HCT116 (cell line): ENCODE results near the gene ELMOD2. TPM values are rescaled to one million over a fixed set of nuclear protein-coding genes. Genes with fewer than 3 reads are reported as not detected.

Experiments used
- ATAC-seq: fragments of 200-7000 bp; cut with Tn5 transposase; 2 replicates; pipeline ENCODE4 v1.9.1; 2020; ENCODE audit warnings: mild to moderate bottlenecking, moderate library complexity
- BruUV-seq: library from RNA; stranded (reverse); fragments of 400-500 nt; replicated peaks from 2 replicates; lab custom pipeline; 2021; lab: Mats Ljungman, UMichigan
- CTCF ChIA-PET: fragments of 300-600 bp; sonication (Branson Sonifier 250); formaldehyde crosslinking; loops from one replicate; lab custom pipeline; 2021; ENCODE audit warnings: antibody characterized with exemption; lab: Charles Lee
- POLR2A ChIA-PET: fragments of 300-600, 350-600 bp; sonication (Branson Sonifier 250); formaldehyde crosslinking; loops from one replicate; lab custom pipeline; 2021; ENCODE audit warnings: antibody characterized with exemption; lab: Charles Lee
- RAD21 ChIA-PET, 2 experiments: fragments of 300-600 bp; sonication (Branson Sonifier 250); formaldehyde crosslinking; loops; one replicate each; lab custom pipeline; 2023; ENCODE audit warnings: low total read pairs in 2 of 2; ENCODE audit not compliant: uncharacterized antibody in 2 of 2, unreplicated experiment in 2 of 2, low non-redundant PET in 1 of 2; lab: Charles Lee
- DNase-seq: peaks from one replicate; pipeline ENCODE4 v3.0.0-alpha.2; 2010; ENCODE audit warnings: low read depth, low spot score
- H2AFZ ChIP-seq: fragments of 200-600 bp; shearing (Covaris generic), sonication (generic); 2 replicates; pipeline ENCODE4 v1.6.1; 2017; ENCODE audit warnings: low read depth, mixed run types, mixed read lengths, antibody characterized with exemption, low read length; ENCODE audit not compliant: poor library complexity, severe bottlenecking
- H3K27ac ChIP-seq: 2 replicates; pipeline ENCODE4 v1.5.1; 2012; ENCODE audit warnings: low read depth, low read length
- H3K27me3 ChIP-seq: fragments of 200-600 bp; sonication (generic); 2 replicates; pipeline ENCODE4 v1.6.1; 2016; ENCODE audit warnings: mixed run types, low read length, mixed read lengths; ENCODE audit not compliant: insufficient read depth
- H3K36me3 ChIP-seq, 2 experiments: fragments of 200-500 bp in 1 of 2; fragments of 200-600 bp in 1 of 2; sonication (Bioruptor generic) in 1 of 2; sonication (generic) in 1 of 2; 2 replicates each; pipeline versions ENCODE4 v1.5.1 to v1.6.1; 2014 to 2016; ENCODE audit warnings: low read length in 2 of 2, inconsistent platforms in 1 of 2, mixed read lengths in 1 of 2, mixed run types in 1 of 2; ENCODE audit not compliant: insufficient read depth in 2 of 2, control insufficient read depth in 1 of 2
- H3K4me1 ChIP-seq, 2 experiments: fragments of 200-600 bp in 1 of 2; sonication (generic) in 1 of 2; 2 replicates each; pipeline versions ENCODE4 v1.5.1 to v1.6.1; 2012 to 2017; ENCODE audit warnings: low read length in 2 of 2, inconsistent platforms in 1 of 2, mild to moderate bottlenecking in 1 of 2, mixed read lengths in 1 of 2, mixed run types in 1 of 2, moderate library complexity in 1 of 2; ENCODE audit not compliant: insufficient read depth in 2 of 2, control insufficient read depth in 1 of 2
- H3K4me2 ChIP-seq: fragments of 200-600 bp; sonication (generic); 2 replicates; pipeline ENCODE4 v1.6.1; 2017; ENCODE audit warnings: mixed run types, low read length, mixed read lengths
- H3K4me3 ChIP-seq, 2 experiments: fragments of 200-600 bp in 1 of 2; sonication (generic) in 1 of 2; replicated peaks in 1 of 2; 2 replicates each; pipeline ENCODE4 v1.5.1; 2011 to 2016; ENCODE audit warnings: low read length in 2 of 2, control low read depth in 1 of 2, low read depth in 1 of 2, mild to moderate bottlenecking in 1 of 2, mixed read lengths in 1 of 2, mixed run types in 1 of 2
- H3K79me2 ChIP-seq: fragments of 200-600 bp; sonication (generic); 2 replicates; pipeline ENCODE4 v1.6.1; 2017; ENCODE audit warnings: mild to moderate bottlenecking, mixed run types, low read length, moderate library complexity, mixed read lengths; ENCODE audit not compliant: insufficient read depth
- H3K9ac ChIP-seq: fragments of 200-600 bp; sonication (generic); 2 replicates; pipeline ENCODE4 v1.6.1; 2016; ENCODE audit warnings: low read length, mixed read lengths
- H3K9me2 ChIP-seq: fragments of 200-600 bp; sonication (generic), shearing (Covaris generic); 2 replicates; pipeline ENCODE4 v1.6.1; 2017; ENCODE audit warnings: mixed run types, mild to moderate bottlenecking, moderate library complexity; ENCODE audit not compliant: insufficient read depth
- H3K9me3 ChIP-seq, 2 experiments: fragments of 200-500 bp in 1 of 2; fragments of 200-600 bp in 1 of 2; sonication (Bioruptor generic) in 1 of 2; sonication (generic) in 1 of 2; 2 replicates each; pipeline ENCODE4 v1.6.1; 2014 to 2017; ENCODE audit warnings: low read length in 2 of 2, mixed read lengths in 2 of 2, inconsistent platforms in 1 of 2, low read depth in 1 of 2, mild to moderate bottlenecking in 1 of 2, mixed run types in 1 of 2, moderate library complexity in 1 of 2; ENCODE audit not compliant: control insufficient read depth in 1 of 2, insufficient read depth in 1 of 2
- H4K20me1 ChIP-seq: fragments of 200-600 bp; sonication (generic), shearing (Covaris generic); 2 replicates; pipeline ENCODE4 v1.6.1; 2017; ENCODE audit warnings: mixed run types, mild to moderate bottlenecking, moderate library complexity; ENCODE audit not compliant: insufficient read depth
- TCF7L2 ChIP-seq: IDR thresholded peaks from 2 replicates; pipeline ENCODE4 v1.7.0; 2011; ENCODE audit warnings: borderline replicate concordance, inconsistent platforms; ENCODE audit not compliant: insufficient read depth, insufficient read length; ENCODE audit errors: extremely low read depth
- intact Hi-C: fragments of 100-400 bp; cut with micrococcal nuclease; formaldehyde crosslinking; loops from 2 replicates; pipeline ENCODE4 v1.10.0; 2022
- total RNA-seq: library from RNA; stranded (reverse); gene quantifications from one replicate; pipeline ENCODE4 v1.2.1, GENCODE V29; 2021; ENCODE audit not compliant: unreplicated experiment
- TF ChIP-seq, protein P1 (sequence below): IDR thresholded peaks from 2 replicates; pipeline ENCODE4 v1.6.1; 2011; ENCODE audit warnings: mild to moderate bottlenecking, low read length, moderate library complexity; ENCODE audit not compliant: insufficient replicate concordance; ENCODE audit errors: extremely low read depth
- TF ChIP-seq, protein P2 (sequence below): IDR thresholded peaks from 2 replicates; pipeline ENCODE4 v1.6.1; 2012; ENCODE audit warnings: low read depth
- TF ChIP-seq, protein P3 (sequence below): IDR thresholded peaks from 2 replicates; pipeline ENCODE4 v1.6.1; 2012

ELMOD2 gene
- total RNA-seq, 1 experiment from 2014 or later = 26.6 TPM

DNA sequence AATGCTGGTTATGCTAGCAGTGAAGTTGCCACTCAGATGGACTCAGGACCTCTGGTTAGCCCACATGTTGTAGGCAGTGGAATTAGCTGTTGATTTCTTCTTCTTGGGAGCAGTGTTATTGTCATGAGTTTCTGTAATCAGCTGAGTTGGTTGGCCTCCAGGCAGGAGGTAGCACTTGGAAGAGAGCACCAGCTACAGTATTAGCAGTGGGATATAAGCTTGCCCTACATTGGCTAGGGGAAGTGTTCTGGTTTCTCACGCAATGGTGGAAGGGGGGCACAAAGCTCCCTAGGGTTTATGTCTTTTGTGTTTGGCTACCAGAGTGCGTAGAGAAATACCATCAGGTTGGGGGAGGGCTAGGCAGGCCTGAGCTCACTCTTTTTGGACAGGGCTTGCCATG lies 78.7 kb downstream of the ELMOD2 start:
- ATAC-seq (no peak), DNase-seq (no peak)
- H3K27ac ChIP-seq = no peak overlapping the region
- no peaks in the 10 kb centered on the region for H3K27me3 ChIP-seq
- H3K36me3 ChIP-seq = no peaks in the 10 kb centered on the region
- intact Hi-C loops = no loop called here
- H3K4me3 ChIP-seq = no peak overlapping the region
- no peaks in the 10 kb centered on the region for H3K79me2 ChIP-seq
- CTCF ChIA-PET = interaction anchor here (0.8 kb wide), 1 partner anchor 243 kb away, joined by 3 read pairs; no protein-coding TSS in a partner anchor
- H2AFZ ChIP-seq = no peak overlapping the region
- POLR2A ChIA-PET = no interaction called here
- RAD21 ChIA-PET = no interaction called here
- no peaks in the 10 kb centered on the region for H4K20me1 ChIP-seq
- no TSS peak for BruUV-seq
- no peak for TF ChIP-seq TCF7L2
- TF ChIP-seq, protein P1, sequence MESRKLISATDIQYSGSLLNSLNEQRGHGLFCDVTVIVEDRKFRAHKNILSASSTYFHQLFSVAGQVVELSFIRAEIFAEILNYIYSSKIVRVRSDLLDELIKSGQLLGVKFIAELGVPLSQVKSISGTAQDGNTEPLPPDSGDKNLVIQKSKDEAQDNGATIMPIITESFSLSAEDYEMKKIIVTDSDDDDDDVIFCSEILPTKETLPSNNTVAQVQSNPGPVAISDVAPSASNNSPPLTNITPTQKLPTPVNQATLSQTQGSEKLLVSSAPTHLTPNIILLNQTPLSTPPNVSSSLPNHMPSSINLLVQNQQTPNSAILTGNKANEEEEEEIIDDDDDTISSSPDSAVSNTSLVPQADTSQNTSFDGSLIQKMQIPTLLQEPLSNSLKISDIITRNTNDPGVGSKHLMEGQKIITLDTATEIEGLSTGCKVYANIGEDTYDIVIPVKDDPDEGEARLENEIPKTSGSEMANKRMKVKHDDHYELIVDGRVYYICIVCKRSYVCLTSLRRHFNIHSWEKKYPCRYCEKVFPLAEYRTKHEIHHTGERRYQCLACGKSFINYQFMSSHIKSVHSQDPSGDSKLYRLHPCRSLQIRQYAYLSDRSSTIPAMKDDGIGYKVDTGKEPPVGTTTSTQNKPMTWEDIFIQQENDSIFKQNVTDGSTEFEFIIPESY = no peak
- TF ChIP-seq, protein P2, sequence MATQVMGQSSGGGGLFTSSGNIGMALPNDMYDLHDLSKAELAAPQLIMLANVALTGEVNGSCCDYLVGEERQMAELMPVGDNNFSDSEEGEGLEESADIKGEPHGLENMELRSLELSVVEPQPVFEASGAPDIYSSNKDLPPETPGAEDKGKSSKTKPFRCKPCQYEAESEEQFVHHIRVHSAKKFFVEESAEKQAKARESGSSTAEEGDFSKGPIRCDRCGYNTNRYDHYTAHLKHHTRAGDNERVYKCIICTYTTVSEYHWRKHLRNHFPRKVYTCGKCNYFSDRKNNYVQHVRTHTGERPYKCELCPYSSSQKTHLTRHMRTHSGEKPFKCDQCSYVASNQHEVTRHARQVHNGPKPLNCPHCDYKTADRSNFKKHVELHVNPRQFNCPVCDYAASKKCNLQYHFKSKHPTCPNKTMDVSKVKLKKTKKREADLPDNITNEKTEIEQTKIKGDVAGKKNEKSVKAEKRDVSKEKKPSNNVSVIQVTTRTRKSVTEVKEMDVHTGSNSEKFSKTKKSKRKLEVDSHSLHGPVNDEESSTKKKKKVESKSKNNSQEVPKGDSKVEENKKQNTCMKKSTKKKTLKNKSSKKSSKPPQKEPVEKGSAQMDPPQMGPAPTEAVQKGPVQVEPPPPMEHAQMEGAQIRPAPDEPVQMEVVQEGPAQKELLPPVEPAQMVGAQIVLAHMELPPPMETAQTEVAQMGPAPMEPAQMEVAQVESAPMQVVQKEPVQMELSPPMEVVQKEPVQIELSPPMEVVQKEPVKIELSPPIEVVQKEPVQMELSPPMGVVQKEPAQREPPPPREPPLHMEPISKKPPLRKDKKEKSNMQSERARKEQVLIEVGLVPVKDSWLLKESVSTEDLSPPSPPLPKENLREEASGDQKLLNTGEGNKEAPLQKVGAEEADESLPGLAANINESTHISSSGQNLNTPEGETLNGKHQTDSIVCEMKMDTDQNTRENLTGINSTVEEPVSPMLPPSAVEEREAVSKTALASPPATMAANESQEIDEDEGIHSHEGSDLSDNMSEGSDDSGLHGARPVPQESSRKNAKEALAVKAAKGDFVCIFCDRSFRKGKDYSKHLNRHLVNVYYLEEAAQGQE = no peak
- TF ChIP-seq, protein P3, sequence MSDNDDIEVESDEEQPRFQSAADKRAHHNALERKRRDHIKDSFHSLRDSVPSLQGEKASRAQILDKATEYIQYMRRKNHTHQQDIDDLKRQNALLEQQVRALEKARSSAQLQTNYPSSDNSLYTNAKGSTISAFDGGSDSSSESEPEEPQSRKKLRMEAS = no peak
- no peaks in the 10 kb centered on the region for H3K9me3 ChIP-seq
- H3K4me2 ChIP-seq = no peak overlapping the region
- no peaks in the 10 kb centered on the region; the same call in 1 of the 2 replicates for H3K9me2 ChIP-seq
- no peak overlapping the region for H3K9ac ChIP-seq
- H3K4me1 ChIP-seq = no peaks in the 10 kb centered on the region
